Measurements from ENCODE around the gene IL18BP. TPM values are rescaled to one million over a fixed set of nuclear protein-coding genes. Genes with fewer than 3 reads are reported as not detected.

The IL18BP gene
- total and polyA plus RNA-seq, 9 of the 15 experiments (the other 6 are each of a cell fraction or from before 2014, with no cell fraction given): 0.34 to 9.4 (median 3.2) TPM

DNA sequence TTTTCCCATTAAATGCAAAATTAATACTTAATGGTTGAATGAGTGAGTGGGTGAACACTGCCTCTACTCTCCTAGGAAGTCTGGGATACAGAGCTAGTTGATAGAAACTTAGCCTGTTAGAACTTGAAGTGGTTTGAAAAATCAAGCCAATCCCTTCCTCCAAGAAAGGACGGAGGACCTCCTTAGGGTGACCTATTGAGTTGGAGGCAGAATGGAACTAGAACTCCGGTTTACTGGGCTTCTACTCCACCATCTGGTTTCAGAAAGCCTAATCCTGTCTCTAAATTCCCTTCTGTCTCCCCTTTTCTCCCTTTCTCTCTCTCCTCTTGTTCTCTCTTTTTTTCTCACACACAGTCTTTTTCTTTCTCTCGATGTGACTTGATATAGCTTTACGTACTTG is 19.6 kb upstream of the IL18BP start (continued):
- TF ChIP-seq, protein P1, sequence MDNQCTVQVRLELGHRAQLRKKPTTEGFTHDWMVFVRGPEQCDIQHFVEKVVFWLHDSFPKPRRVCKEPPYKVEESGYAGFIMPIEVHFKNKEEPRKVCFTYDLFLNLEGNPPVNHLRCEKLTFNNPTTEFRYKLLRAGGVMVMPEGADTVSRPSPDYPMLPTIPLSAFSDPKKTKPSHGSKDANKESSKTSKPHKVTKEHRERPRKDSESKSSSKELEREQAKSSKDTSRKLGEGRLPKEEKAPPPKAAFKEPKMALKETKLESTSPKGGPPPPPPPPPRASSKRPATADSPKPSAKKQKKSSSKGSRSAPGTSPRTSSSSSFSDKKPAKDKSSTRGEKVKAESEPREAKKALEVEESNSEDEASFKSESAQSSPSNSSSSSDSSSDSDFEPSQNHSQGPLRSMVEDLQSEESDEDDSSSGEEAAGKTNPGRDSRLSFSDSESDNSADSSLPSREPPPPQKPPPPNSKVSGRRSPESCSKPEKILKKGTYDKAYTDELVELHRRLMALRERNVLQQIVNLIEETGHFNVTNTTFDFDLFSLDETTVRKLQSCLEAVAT (IDR thresholded peaks at IDR 0.05): no peak
- TF ChIP-seq ZNF830 (CRISPR knock-in tag; IDR thresholded peaks at IDR 0.05) (no peak), HNRNPH1 (optimal IDR thresholded peaks at IDR 0.05; ENCODE audit: low read depth, low read length) (no peak)

DNA sequence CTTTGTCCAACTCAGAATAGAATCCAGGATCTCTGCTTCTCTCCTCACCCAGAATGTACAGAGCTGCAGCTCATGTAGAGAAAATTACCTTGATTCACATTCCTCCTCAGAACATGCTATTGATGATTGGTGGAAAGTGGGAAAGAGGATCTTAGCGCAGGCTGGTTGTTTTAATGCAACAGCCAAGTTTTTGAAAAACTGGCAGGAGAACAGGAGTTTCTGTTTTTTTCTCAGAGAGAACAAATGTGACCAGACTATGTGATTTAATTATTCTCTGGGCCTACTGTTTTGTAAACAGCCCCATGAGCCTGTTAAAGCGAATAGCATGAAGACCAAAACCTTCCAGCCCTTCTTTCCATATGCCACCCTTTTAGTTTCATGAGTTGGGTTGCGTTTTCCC is 19.1 kb upstream of the IL18BP start:
- Histone ChIP-seq H3K9ac (ENCODE audit: insufficient read depth in 1 of 2, low read depth in 2 of 2, low read length in 2 of 2) (no peak overlapping the region), H3K27ac (ENCODE audit: extremely low read depth, low read depth, low read length) (no peak overlapping the region), H3K27me3 (ENCODE audit: control insufficient read depth in 2 of 2, insufficient read depth in 2 of 2, low read length in 2 of 2) (no peaks in the 10 kb centered on the region), H3K9me3 (replicated peaks; ENCODE audit: control insufficient read depth, insufficient read depth, low read depth, low read length) (no peaks in the 10 kb centered on the region), H3K9me1 (ENCODE audit: control insufficient read depth, insufficient read depth, low read length) (peaks cover 3% of the 10 kb centered on the region), H2AFZ (ENCODE audit: low read depth, low read length) (no peak overlapping the region), H3K4me2 (ENCODE audit: insufficient read depth, low read length) (no peak overlapping the region), H3K36me3 (ENCODE audit: control insufficient read depth, insufficient read depth, low read length) (peaks cover 64% of the 10 kb centered on the region), H3K79me2 (ENCODE audit: control insufficient read depth, insufficient read depth, low read length) (peaks cover 4% of the 10 kb centered on the region; the same call in 1 of the 3 replicates), H3K4me1 (replicated peaks in 1 of 2; ENCODE audit: control insufficient read depth in 2 of 2, insufficient read depth in 2 of 2, low read length in 2 of 2) (no peaks in the 10 kb centered on the region), H3K4me3 (no peak overlapping the region), H4K20me1 (replicated peaks; ENCODE audit: control insufficient read depth, insufficient read depth, low read length) (no peaks in the 10 kb centered on the region)
- ChIA-PET POLR2A (interaction anchor here (0.9 kb wide), 1 partner anchor 26 kb away, joined by 3 read pairs; no protein-coding TSS in a partner anchor), CTCF (ENCODE audit: low intra/inter-chr PET ratio) (interaction anchor here (3.1 kb wide), 1 partner anchor 111 kb away, joined by 14 read pairs; no protein-coding TSS in a partner anchor)
- intact Hi-C loops (cut with micrococcal nuclease): no loop called here
- DNase-seq (ENCODE audit: extremely low read depth in 1 of 4, low spot score in 3 of 4) (no peak), FAIRE-seq (no peak), ATAC-seq (no peak)
- in situ Hi-C loops (cut with MboI): no loop called here
- TF ChIP-seq SETDB1 (IDR thresholded peaks at IDR 0.05; ENCODE audit: low read length) (no peak), ZNF79 (CRISPR knock-in tag; IDR thresholded peaks at IDR 0.05; ENCODE audit: low read depth) (no peak), ZNF239 (CRISPR knock-in tag; IDR thresholded peaks at IDR 0.05) (no peak), HNRNPLL (IDR thresholded peaks at IDR 0.05; ENCODE audit: low read depth, low read length, poor library complexity, severe bottlenecking) (no peak), ELF1 (tag; IDR thresholded peaks at IDR 0.05) (no peak), TBL1XR1 (IDR thresholded peaks at IDR 0.05; ENCODE audit: low read length in 2 of 2) (no peak), SAFB (IDR thresholded peaks at IDR 0.05; ENCODE audit: borderline replicate concordance, low read depth, low read length) (no peak), MCM3 (IDR thresholded peaks at IDR 0.05) (no peak), PTTG1 (tag; IDR thresholded peaks at IDR 0.05; ENCODE audit: low read depth) (no peak)
- 93% methylated on average over 3 of the region's 3 CpGs for WGBS (ENCODE audit: insufficient coverage, low coverage, missing lambda C conversion rate)
- BruUV-seq (replicated peaks): no TSS peak
